ENCODE results near the gene GPR139. TPM values are rescaled to one million over a fixed set of nuclear protein-coding genes. Genes with fewer than 3 reads are reported as not detected.

Gene GPR139
- total RNA-seq = not detected in 2 replicates

GRCh38 chr16:20073203-20074098, at the start of gene GPR139:
Gene GPR139, minus strand, starts transcription at chr16:20073890. Its CDS starts 274 bp downstream, at chr16:20073616.

Other genes with a start within 250 kb of the GPR139 start
- 37.6 and 55.0 TPM in 2 replicates for gene GPRC5B, start 189.0 kb downstream of the GPR139 start, total RNA-seq